Upper lobe of right lung (tissue), 1 donor: Measurements from ENCODE around the gene HIVEP3. TPM values are rescaled to one million over a fixed set of nuclear protein-coding genes. Genes with fewer than 3 reads are reported as not detected.

Experiments used
- ATAC-seq: fragments of 200-7000 bp; cut with Tn5 transposase; one replicate; pipeline ENCODE4 v1.9.1; 2020; ENCODE audit warnings: mild to moderate bottlenecking, moderate library complexity
- DNase-seq: peaks from one replicate; pipeline ENCODE4 v3.0.0-alpha.2; 2020
- H3K27ac ChIP-seq: fragments of 200-600 bp; one replicate; pipeline ENCODE4 v1.8.0; 2022
- H3K27me3 ChIP-seq: fragments of 200-600 bp; one replicate; pipeline ENCODE4 v1.8.0; 2022; ENCODE audit warnings: mild to moderate bottlenecking
- H3K36me3 ChIP-seq: fragments of 200-600 bp; one replicate; pipeline ENCODE4 v1.8.0; 2022
- H3K4me1 ChIP-seq: fragments of 200-600 bp; one replicate; pipeline ENCODE4 v1.8.0; 2022
- H3K4me3 ChIP-seq: fragments of 200-600 bp; one replicate; pipeline ENCODE4 v1.8.0; 2022; ENCODE audit warnings: mild to moderate bottlenecking
- H3K9me3 ChIP-seq: fragments of 200-600 bp; one replicate; pipeline ENCODE4 v1.8.0; 2022
- CTCF ChIP-seq: fragments of 200-600 bp; IDR thresholded peaks from one replicate; pipeline ENCODE4 v1.8.0; 2022; ENCODE audit warnings: antibody characterized with exemption
- intact Hi-C: fragments of 100-400 bp; cut with DNase I; formaldehyde crosslinking; loops from one replicate; pipeline ENCODE4 v1.11.0; 2022
- total RNA-seq: library from RNA; stranded (reverse); fragmentation: NEBNext Ultra II Directional; extraction: Animal tissue kit (Norgen Biotek cat#: 25700); gene quantifications from one replicate; pipeline ENCODE4 v1.2.1, GENCODE V29; 2021
- donor health status: DM: no; HTN: yes; CAD: no; lungs with severe emphysema.

Gene HIVEP3
- total RNA-seq, 1 donor from 2014 or later: 16.6 TPM

GRCh38 chr1:41870076-41870562, 48.6 kb downstream of the HIVEP3 start:
- H3K27me3 ChIP-seq: no peaks in the 10 kb centered on the region
- H3K27ac ChIP-seq: no peak overlapping the region
- intact Hi-C loops: no loop called here
- DNase-seq: no peak
- no peak for ATAC-seq
- no peaks in the 10 kb centered on the region for H3K9me3 ChIP-seq
- no peak overlapping the region for H3K4me3 ChIP-seq
- no peaks in the 10 kb centered on the region for H3K4me1 ChIP-seq
- no peaks in the 10 kb centered on the region for H3K36me3 ChIP-seq
- TF ChIP-seq CTCF: no peak

- Histone ChIP-seq H3K4me1 (no peaks in the 10 kb centered on the region), H3K27ac (no peak overlapping the region), H3K27me3 (no peaks in the 10 kb centered on the region), H3K9me3 (no peaks in the 10 kb centered on the region), H3K4me3 (no peak overlapping the region), H3K36me3 (no peaks in the 10 kb centered on the region)
- intact Hi-C loops: no loop called here
- no peak for TF ChIP-seq CTCF
- ATAC-seq: peak; percentile 45
- no peak for DNase-seq
Observed at GRCh38 chr1:41868241-41868998, 50.3 kb downstream of the HIVEP3 start.

- no peak for ATAC-seq
- TF ChIP-seq CTCF: no peak
- no peaks in the 10 kb centered on the region for H3K9me3 ChIP-seq
- no peaks in the 10 kb centered on the region for H3K36me3 ChIP-seq
- no peak overlapping the region for H3K27ac ChIP-seq
- no peaks in the 10 kb centered on the region for H3K27me3 ChIP-seq
- no peaks in the 10 kb centered on the region for H3K4me1 ChIP-seq
- DNase-seq: no peak
- intact Hi-C loops: no loop called here
- no peak overlapping the region for H3K4me3 ChIP-seq
Observed at GRCh38 chr1:41866285-41866684, 52.4 kb downstream of the HIVEP3 start.

GRCh38 chr1:41864471-41865040, 54.2 kb downstream of the HIVEP3 start:
- Histone ChIP-seq H3K27ac (no peak overlapping the region), H3K4me1 (no peaks in the 10 kb centered on the region), H3K9me3 (no peaks in the 10 kb centered on the region), H3K36me3 (no peaks in the 10 kb centered on the region), H3K4me3 (no peak overlapping the region), H3K27me3 (no peaks in the 10 kb centered on the region)
- ATAC-seq: no peak
- TF ChIP-seq CTCF: no peak
- DNase-seq: no peak
- intact Hi-C loops: no loop called here

GRCh38 chr1:41863718-41864117, 55.0 kb downstream of the HIVEP3 start:
- H3K4me1 ChIP-seq: no peaks in the 10 kb centered on the region
- intact Hi-C loops: no loop called here
- no peaks in the 10 kb centered on the region for H3K27me3 ChIP-seq
- no peak overlapping the region for H3K4me3 ChIP-seq
- no peak overlapping the region for H3K27ac ChIP-seq
- no peak for TF ChIP-seq CTCF
- H3K36me3 ChIP-seq: no peaks in the 10 kb centered on the region
- DNase-seq: no peak
- no peaks in the 10 kb centered on the region for H3K9me3 ChIP-seq
- ATAC-seq: no peak
